CD14-positive monocyte (primary cell): ENCODE data around the gene CLPSL2. TPM values are rescaled to one million over a fixed set of nuclear protein-coding genes. Genes with fewer than 3 reads are reported as not detected.

Experiments
- DNase-seq, 3 donors: peaks; one replicate each; pipeline ENCODE4 v3.0.0-alpha.2; 2011 to 2022
- H2AFZ ChIP-seq: 2 replicates; pipeline ENCODE4 v1.6.0; 2012; ENCODE audit warnings: mild to moderate bottlenecking, low read depth, low read length, inconsistent platforms; ENCODE audit not compliant: insufficient read depth, poor library complexity, severe bottlenecking
- H3K27ac ChIP-seq, 2 donors: 1 replicate in 1 of 2; 2 replicates in 1 of 2; pipeline ENCODE4 v1.5.1; 2012 to 2013; ENCODE audit warnings: low read length in 2 of 2, control low read depth in 1 of 2, inconsistent platforms in 1 of 2, low read depth in 1 of 2, mild to moderate bottlenecking in 1 of 2
- H3K27me3 ChIP-seq, 2 donors: one replicate each; pipeline versions ENCODE4 v1.6.0 to v1.6.1; 2011 to 2013; ENCODE audit warnings: low read length in 2 of 2; ENCODE audit not compliant: control insufficient read depth in 2 of 2, insufficient read depth in 2 of 2
- H3K36me3 ChIP-seq, 2 donors: replicated peaks in 1 of 2; 1 replicate in 1 of 2; 2 replicates in 1 of 2; pipeline versions ENCODE4 v1.5.1 to v1.6.1; 2012 to 2013; ENCODE audit warnings: low read length in 2 of 2, control low read depth in 1 of 2, inconsistent platforms in 1 of 2, mild to moderate bottlenecking in 1 of 2; ENCODE audit not compliant: insufficient read depth in 2 of 2, control insufficient read depth in 1 of 2
- H3K4me1 ChIP-seq, 2 donors: 1 replicate in 1 of 2; 2 replicates in 1 of 2; pipeline versions ENCODE4 v1.5.1 to v1.6.1; 2012 to 2013; ENCODE audit warnings: low read length in 2 of 2, control low read depth in 1 of 2, inconsistent platforms in 1 of 2, mild to moderate bottlenecking in 1 of 2, moderate library complexity in 1 of 2; ENCODE audit not compliant: insufficient read depth in 2 of 2, control insufficient read depth in 1 of 2
- H3K4me2 ChIP-seq: replicated peaks from 2 replicates; pipeline ENCODE3; 2012; ENCODE audit warnings: low read length, moderate library complexity, mild to moderate bottlenecking; ENCODE audit not compliant: poor library complexity, severe bottlenecking; ENCODE audit errors: extremely low read depth
- H3K4me3 ChIP-seq, 3 experiments: fragments of 200-600 bp in 1 of 3; sonication (generic) in 1 of 3; replicated peaks in 1 of 3; 1 replicate in 2 of 3; 2 replicates in 1 of 3; pipeline ENCODE4 v1.5.1; 2011 to 2013; ENCODE audit warnings: low read length in 3 of 3, mild to moderate bottlenecking in 3 of 3, control low read depth in 2 of 3, low read depth in 2 of 3, inconsistent platforms in 1 of 3, moderate library complexity in 1 of 3
- H3K79me2 ChIP-seq: 2 replicates; pipeline ENCODE4 v1.6.0; 2012; ENCODE audit warnings: mild to moderate bottlenecking, control low read depth, inconsistent platforms, low read length, moderate library complexity; ENCODE audit not compliant: insufficient read depth
- H3K9ac ChIP-seq: 2 replicates; pipeline ENCODE4 v1.6.0; 2017; ENCODE audit warnings: low read length, mild to moderate bottlenecking; ENCODE audit not compliant: insufficient read depth, poor library complexity, severe bottlenecking
- H3K9me3 ChIP-seq, 2 donors: replicated peaks in 1 of 2; 1 replicate in 1 of 2; 2 replicates in 1 of 2; pipeline versions ENCODE4 v1.5.1 to v1.6.1; 2012 to 2013; ENCODE audit warnings: low read length in 2 of 2, control low read depth in 1 of 2; ENCODE audit not compliant: control insufficient read depth in 1 of 2, insufficient read depth in 1 of 2
- H4K20me1 ChIP-seq: 2 replicates; pipeline ENCODE4 v1.6.0; 2012; ENCODE audit warnings: mild to moderate bottlenecking, low read length, control low read depth, moderate library complexity; ENCODE audit not compliant: insufficient read depth
- H3K27ac Mint-ChIP-seq, 7 donors: one replicate each; pipeline ENCODE4 v1.8.0; 2020; ENCODE audit warnings: mild to moderate bottlenecking in 7 of 7, mixed read lengths in 7 of 7, moderate library complexity in 6 of 7, inconsistent platforms in 2 of 7
- H3K27me3 Mint-ChIP-seq, 3 donors: one replicate each; pipeline ENCODE4 v1.8.0; 2021 to 2022; ENCODE audit warnings: low read depth in 3 of 3, mild to moderate bottlenecking in 3 of 3, mixed read lengths in 3 of 3, moderate library complexity in 3 of 3, inconsistent platforms in 1 of 3
- H3K36me3 Mint-ChIP-seq, 2 donors: one replicate each; pipeline ENCODE4 v1.8.0; 2020; ENCODE audit warnings: mixed read lengths in 2 of 2, inconsistent platforms in 1 of 2, mild to moderate bottlenecking in 1 of 2
- H3K4me1 Mint-ChIP-seq: one replicate; pipeline ENCODE4 v1.8.0; 2020; ENCODE audit warnings: mild to moderate bottlenecking, mixed read lengths
- H3K4me3 Mint-ChIP-seq, 2 donors: one replicate each; pipeline ENCODE4 v1.8.0; 2020; ENCODE audit warnings: mild to moderate bottlenecking in 2 of 2, mixed read lengths in 2 of 2, moderate library complexity in 1 of 2
- H3K9me3 Mint-ChIP-seq, 7 donors: one replicate each; pipeline ENCODE4 v1.8.0; 2020 to 2022; ENCODE audit warnings: mixed read lengths in 7 of 7, mild to moderate bottlenecking in 6 of 7, moderate library complexity in 6 of 7, inconsistent platforms in 2 of 7
- whole genome bisulfite sequencing: methylation state at CpG from one replicate; pipeline ENCODE4 v1.1.5; 2013; ENCODE audit warnings: missing lambda C conversion rate; ENCODE audit not compliant: insufficient coverage; 5-methylcytosine and 5-hydroxymethylcytosine counted together
- intact Hi-C, 2 donors: fragments of 100-400 bp; cut with micrococcal nuclease; formaldehyde crosslinking; loops; one replicate each; pipeline versions ENCODE4 v1.15.0 to v1.15.1; 2023
- polyA plus RNA-seq, 3 donors: library from polyadenylated mRNA; depleted of rRNA in 1 of 3; unstranded in 2 of 3; stranded (reverse) in 1 of 3; fragments of 300-500 nt in 2 of 3; fragments of >200 nt in 1 of 3; fragmentation: Illumina TruSeq in 2 of 3; gene quantifications; 1 replicate in 2 of 3; 2 replicates in 1 of 3; pipeline ENCODE4 v1.2.3, GENCODE V29; 2012 to 2021
- TF ChIP-seq, protein P1 (sequence below): fragments of 200-600 bp; IDR thresholded peaks from one replicate; pipeline ENCODE4 v1.8.0; 2022; ENCODE audit warnings: antibody characterized with exemption, mild to moderate bottlenecking

The CLPSL2 gene
- polyA plus RNA-seq, 3 donors, result not detected

DNA sequence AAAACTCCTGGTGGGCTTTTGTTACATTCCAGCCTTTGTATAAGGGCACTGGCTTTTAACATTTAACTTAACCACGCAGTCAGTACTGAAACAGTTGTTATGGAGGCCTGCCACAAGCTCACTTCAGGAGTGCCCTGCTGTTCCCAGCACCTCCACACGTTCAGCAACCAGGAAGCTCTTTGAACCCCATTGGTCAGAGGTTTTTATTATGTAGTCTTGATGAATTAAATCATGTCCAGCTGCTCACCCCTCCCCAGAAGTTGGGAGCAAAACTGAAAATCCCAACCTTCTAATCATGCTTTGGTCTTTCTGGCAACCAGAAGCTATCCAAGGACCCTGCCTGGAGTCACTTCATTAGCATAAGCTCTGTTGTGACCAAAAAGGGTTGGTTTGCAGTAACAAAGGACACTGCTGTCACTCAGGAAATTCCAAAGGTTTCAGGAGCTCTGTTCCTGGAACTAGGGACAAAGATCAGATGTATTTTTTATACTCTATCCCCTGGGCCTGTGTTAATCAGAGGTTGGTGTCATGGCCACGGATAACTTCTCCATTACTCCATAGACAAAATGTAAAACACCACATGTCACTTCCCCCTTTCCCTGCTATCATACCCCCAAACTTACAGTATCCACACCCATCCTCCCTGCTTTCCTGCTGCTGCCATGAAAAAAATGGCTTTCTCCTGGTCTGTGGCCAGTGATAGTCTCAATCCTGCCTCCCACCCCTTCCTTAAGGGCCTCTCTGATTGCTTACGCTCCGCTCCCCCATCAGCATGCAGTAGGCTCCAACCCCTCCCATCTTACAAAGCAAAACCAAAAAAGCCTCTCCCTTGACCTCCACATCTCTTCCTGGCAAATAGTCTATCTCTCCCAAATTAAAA is 36.5 kb upstream of the CLPSL2 start:
- Histone ChIP-seq H3K27me3 (no peaks in the 10 kb centered on the region), H3K4me2 (no peak overlapping the region), H3K79me2 (no peaks in the 10 kb centered on the region), H4K20me1 (no peaks in the 10 kb centered on the region), H3K9ac (no peak overlapping the region), H3K36me3 (no peaks in the 10 kb centered on the region), H3K27ac (no peak overlapping the region), H3K4me3 (no peak overlapping the region), H3K9me3 (no peaks in the 10 kb centered on the region), H2AFZ (no peak overlapping the region), H3K4me1 (peaks cover 8 to 24% of the 10 kb centered on the region in 2 donors)
- TF ChIP-seq, protein P1, sequence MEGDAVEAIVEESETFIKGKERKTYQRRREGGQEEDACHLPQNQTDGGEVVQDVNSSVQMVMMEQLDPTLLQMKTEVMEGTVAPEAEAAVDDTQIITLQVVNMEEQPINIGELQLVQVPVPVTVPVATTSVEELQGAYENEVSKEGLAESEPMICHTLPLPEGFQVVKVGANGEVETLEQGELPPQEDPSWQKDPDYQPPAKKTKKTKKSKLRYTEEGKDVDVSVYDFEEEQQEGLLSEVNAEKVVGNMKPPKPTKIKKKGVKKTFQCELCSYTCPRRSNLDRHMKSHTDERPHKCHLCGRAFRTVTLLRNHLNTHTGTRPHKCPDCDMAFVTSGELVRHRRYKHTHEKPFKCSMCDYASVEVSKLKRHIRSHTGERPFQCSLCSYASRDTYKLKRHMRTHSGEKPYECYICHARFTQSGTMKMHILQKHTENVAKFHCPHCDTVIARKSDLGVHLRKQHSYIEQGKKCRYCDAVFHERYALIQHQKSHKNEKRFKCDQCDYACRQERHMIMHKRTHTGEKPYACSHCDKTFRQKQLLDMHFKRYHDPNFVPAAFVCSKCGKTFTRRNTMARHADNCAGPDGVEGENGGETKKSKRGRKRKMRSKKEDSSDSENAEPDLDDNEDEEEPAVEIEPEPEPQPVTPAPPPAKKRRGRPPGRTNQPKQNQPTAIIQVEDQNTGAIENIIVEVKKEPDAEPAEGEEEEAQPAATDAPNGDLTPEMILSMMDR, result no peak
- DNase-seq, result no peak
- peaks cover 18% of the 10 kb centered on the region for H3K4me1 Mint-ChIP-seq
- intact Hi-C loops, result loop anchor here (5.0 to 10.0 kb wide), 2 partner anchors 218 to 445 kb away; partner anchors contain the start of gene DEF6 (in 1 of the 2)
- no peaks in the 10 kb centered on the region for H3K27me3 Mint-ChIP-seq
- WGBS, result 75% methylated on average over 4 of the region's 5 CpGs
- H3K9me3 Mint-ChIP-seq, result peaks cover 0 to 2% (median 0%) of the 10 kb centered on the region in 7 donors
- H3K27ac Mint-ChIP-seq, result peak overlapping the region in 2 of 7 donors; percentile 6 to 66
- H3K4me3 Mint-ChIP-seq, result no peak overlapping the region
- no peaks in the 10 kb centered on the region for H3K36me3 Mint-ChIP-seq

DNA sequence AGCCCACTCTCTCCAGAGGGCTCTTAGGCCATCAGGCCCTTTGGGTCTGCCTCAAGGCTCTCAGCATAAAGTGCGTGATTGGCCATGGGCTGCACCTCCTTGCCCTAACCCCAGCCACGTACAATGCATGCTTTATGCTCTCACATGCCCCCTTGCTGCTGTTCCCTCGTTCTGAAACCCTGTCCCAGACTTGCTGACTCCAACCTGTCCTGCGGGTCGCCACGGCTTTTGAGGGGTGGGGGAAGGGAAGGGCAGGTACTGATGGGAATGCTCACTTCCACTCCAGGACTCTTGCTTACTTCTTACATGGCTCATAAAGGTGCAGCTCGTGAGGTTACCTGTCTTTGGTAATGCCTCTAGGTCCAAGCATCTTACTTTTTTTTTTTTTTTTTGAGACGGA is 33.6 kb upstream of the CLPSL2 start:
- Mint-ChIP-seq H3K36me3 (no peaks in the 10 kb centered on the region), H3K4me3 (no peak overlapping the region), H3K27me3 (no peaks in the 10 kb centered on the region), H3K27ac (no peak overlapping the region), H3K9me3 (peaks cover 2 to 13% (median 7%) of the 10 kb centered on the region in 7 donors), H3K4me1 (peaks cover 15% of the 10 kb centered on the region)
- Histone ChIP-seq H3K9me3 (peaks cover 5 to 8% of the 10 kb centered on the region in 2 donors), H4K20me1 (no peaks in the 10 kb centered on the region), H2AFZ (no peak overlapping the region), H3K4me3 (no peak overlapping the region), H3K36me3 (no peaks in the 10 kb centered on the region), H3K4me2 (no peak overlapping the region), H3K27ac (no peak overlapping the region), H3K4me1 (peaks cover 7 to 8% of the 10 kb centered on the region in 2 donors), H3K79me2 (no peaks in the 10 kb centered on the region), H3K9ac (no peak overlapping the region), H3K27me3 (no peaks in the 10 kb centered on the region)
- intact Hi-C loops, result no loop called here
- no peak for DNase-seq
- TF ChIP-seq, protein P1, result no peak
- WGBS, result 100% methylated on average over 1 of the region's 8 CpGs
